Endometrial microvascular endothelial cells (primary cell): ENCODE results near the gene DMXL1. TPM values are rescaled to one million over a fixed set of nuclear protein-coding genes. Genes with fewer than 3 reads are reported as not detected.
"Not testable (repeated sequence)": the region's sequence is repeated elsewhere in the genome, so short reads cannot be mapped to it uniquely, and the experiment has no call there.

Experiments used
- in situ Hi-C: cut with HindIII; loops from 2 replicates; pipeline ENCODE4 v1.10.0; 2017; ENCODE audit warnings: low sequenced_read_pairs, low pct_unique_long_range_greater_than_20kb; ENCODE audit errors: inconsistent ontology term
- total RNA-seq: library from RNA; depleted of rRNA; stranded (reverse); fragments of >200 nt; gene quantifications from one replicate; pipeline ENCODE4 v1.2.3, GENCODE V29; 2015; ENCODE audit errors: inconsistent ontology term

The DMXL1 gene
- total RNA-seq, 1 donor from 2014 or later = 19.8 TPM

DNA sequence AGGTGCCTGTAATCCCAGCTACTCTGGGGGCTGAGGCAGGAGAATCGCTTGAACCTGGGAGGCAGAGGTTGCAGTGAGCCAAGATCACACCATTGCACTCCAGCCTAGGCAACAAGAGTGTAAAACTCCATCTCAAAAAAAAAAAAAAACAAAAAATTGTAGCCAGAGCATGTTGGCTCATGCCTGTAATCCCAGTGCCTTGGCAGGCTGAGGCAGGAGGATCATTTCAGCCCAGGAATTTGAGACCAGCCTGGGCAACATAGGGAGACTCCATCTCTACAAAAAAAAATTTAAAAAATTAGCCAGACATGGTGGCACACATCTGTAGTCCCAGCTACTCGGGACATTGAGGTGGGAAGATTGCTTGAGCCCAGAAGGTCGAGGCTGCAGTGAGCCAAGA lies 168.9 kb downstream of the DMXL1 start:
- in situ Hi-C loops = not testable (repeated sequence)

DNA sequence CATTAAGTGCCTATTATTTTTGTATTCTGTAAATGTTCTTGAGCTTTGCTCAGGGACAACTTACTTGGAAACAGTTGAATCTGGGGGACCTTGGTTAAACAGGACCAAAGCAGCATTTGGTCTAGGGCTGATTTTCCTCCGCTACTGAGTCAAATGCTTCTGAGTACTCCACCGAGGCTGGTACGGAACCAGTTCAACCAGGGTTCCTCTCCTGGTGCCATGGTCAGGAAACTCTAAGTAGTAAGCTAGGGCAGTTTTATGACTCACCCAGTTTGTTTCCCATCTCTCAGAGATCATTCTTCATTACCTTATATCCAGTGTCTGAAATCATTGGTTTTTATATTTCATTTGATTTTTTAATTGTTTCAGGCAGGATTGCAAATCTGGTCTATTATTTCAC lies 173.0 kb downstream of the DMXL1 start:
- in situ Hi-C loops = no loop called here

DNA sequence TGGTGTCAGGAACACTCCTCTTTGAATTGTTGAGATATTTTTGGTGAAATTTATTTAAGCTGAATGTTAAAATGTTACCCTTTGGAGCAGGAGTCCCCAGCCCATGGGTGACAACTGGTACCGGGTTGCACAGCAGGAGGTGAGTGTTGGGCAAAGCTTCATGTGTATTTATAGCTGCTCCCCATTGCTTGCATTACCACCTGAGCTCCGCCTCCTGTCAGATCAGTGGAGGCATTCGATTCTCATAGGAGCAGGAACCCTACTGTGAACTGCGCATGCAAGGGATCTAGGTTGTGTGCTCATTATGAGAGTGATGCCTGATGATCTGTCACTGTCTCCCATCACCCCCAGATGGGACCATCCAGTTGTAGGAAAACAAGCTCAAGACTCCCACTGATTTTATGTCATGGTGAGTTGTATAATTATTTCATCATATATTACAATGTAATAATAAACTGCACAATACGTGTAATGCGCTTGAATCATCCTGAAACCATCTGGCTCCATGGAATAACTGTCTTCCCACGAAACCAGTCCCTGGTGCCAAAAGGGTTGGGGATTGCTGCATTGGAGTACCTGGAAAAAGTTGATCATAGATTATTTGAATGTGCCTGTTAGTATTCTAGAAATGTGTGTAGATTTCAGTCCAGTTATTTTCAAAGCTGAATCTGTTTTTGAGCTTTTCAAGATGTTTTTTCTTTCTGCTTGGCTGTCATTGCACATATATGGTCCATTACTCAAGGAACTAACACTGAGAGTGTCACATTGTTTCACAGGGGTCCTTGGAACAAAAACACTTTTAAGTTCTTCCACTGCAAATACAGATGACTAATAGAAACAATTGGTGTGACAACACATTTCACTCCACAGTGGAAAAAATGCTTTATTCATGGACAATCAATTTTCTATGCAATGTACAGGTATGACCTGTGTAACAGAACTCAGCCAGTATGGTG lies 180.3 kb downstream of the DMXL1 start:
- in situ Hi-C loops = no loop called here

DNA sequence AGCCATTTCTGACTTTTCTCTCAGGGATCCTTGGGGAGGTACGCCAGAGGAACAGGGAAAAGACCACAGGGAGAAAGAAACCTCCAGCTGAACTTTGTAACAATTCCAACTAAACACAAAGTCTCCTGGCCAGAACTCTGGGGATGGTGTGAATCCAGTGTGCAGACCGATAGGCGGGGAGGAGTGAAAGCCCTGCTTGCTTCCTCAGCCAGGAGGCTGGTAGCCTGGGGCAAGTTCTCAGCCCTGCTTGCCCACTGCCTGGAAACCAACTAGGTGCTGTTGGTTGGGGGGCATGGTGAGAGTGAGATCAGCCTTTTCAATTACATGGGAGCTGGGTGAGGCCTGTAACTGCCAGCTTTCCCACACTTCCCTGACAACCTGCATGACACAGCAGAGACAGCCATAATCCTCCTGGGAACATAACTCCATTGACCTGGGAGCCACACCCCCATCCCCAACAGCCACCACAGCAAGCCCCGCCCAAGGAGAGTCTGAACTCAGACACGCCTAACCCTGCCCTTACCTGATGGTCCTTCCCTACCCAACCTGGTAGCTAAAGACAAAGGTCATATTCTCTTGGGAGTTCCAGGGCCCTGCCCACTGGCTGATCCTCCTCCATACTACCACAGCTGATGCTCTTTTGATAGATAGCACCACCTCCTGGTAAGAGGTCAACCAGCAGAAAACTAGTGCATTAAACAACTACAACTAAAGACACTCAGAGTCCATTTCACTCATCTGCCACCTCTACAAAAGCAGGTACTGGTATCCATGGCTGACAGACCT lies 184.9 kb downstream of the DMXL1 start:
- in situ Hi-C loops = no loop called here

DNA sequence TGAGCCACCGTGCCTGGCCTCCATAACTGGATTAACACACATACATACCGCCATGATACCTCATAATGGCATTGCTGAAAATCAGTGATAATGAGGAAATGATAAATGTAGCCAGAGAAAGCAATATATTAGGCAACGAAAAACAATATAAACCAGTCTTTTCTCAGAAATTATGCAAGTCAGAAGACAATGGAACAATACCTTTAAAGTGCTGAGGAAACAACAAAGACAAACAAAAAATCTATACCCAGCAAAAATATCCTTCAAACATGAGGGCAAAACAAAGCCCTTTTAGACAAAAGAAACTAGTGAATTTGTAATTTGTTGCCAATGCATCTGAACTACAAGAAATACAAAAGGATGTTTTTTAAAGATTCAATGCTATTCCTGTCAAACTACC lies 186.7 kb downstream of the DMXL1 start:
- in situ Hi-C loops = no loop called here

DNA sequence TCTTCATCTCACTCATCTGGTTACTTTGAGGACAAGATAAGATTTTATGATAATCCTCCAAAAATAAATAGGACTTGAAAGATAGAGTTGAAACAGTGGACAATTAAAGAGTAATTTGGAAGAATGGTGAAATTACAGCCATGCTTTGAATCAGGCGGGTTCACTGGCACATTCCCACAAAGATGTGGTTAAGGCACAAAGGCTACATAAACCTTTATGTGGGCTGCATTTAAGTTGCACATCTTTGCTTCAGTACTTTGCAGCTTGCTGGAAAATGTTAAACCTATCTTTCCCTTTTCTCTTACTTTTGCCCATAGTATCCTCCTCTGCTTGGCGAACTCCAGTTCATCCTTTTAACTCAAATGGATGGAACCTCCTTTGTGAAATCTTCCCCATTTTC lies 192.8 kb downstream of the DMXL1 start:
- in situ Hi-C loops = no loop called here

DNA sequence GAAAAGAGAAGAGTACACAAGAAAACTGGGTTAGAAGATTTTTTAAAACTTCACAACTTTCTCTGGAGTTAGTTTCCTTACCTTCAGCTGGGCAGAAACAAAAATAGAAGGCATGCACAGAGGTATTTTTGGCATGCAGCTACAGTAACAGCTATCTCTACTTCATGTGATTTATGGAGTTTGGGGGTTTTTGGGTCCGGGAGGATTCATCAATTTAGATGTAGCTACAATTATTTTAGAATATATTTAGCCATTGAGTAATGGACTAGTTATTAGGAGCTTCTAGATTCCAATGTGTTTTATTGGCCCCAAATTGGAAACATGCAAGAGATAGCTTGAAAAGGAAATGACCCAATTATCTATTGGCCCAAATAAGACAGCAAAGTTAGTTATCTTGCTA lies 193.3 kb downstream of the DMXL1 start:
- in situ Hi-C loops = no loop called here

DNA sequence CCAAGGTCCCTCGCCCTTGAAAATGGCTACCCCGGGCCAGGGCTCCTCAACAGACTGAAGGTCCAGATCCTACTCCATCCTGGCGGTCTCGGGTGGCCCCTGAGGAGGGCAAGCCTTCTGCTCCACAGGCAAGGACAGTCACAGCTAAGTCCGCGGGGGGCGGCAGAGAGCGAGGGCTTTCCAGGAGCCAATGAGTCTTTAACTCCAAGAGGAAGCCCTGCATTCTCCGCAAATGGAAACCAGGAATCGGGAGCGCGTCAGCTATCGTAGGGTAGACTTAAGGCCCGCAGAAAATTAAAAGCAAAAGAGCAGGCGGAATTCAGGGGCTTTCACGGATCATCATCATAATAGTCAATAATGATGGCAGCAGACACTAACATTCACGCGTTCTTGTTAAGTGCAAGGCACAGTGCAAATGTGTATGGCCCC lies 197.1 kb downstream of the DMXL1 start:
- in situ Hi-C loops = no loop called here

DNA sequence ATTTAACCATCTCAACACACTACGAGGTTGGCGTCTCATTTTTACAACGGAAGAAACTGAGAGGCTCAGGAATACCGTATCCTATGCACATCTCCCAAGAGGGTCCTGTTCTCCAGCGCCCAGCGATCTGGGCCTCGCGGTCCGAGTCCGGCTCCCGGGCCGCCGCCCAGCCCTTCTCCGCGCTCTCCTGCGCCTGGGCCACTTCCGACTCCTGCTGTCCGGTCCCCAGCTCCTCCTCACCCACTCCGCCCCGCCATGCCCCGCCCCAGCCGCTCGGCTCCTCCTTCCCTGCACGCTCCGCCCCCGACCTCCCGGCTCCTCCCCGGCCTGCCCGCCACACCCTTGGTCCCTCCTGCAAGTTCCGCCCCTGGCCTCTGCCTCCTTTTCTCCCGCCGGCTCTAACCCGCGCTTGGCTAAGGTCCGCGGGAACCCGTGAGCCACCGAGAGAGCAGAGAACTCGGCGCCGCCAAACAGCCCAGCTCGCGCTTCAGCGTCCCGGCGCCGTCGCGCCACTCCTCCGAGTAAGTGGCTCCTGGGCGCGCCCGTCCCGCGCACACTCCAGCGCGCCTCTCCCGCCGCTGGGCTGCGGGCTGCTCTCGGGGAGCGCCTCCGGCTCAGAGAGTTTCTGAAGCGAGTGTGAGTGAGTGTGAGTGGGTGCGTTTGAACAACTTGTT lies 197.6 kb downstream of the DMXL1 start:
- in situ Hi-C loops = no loop called here

DNA sequence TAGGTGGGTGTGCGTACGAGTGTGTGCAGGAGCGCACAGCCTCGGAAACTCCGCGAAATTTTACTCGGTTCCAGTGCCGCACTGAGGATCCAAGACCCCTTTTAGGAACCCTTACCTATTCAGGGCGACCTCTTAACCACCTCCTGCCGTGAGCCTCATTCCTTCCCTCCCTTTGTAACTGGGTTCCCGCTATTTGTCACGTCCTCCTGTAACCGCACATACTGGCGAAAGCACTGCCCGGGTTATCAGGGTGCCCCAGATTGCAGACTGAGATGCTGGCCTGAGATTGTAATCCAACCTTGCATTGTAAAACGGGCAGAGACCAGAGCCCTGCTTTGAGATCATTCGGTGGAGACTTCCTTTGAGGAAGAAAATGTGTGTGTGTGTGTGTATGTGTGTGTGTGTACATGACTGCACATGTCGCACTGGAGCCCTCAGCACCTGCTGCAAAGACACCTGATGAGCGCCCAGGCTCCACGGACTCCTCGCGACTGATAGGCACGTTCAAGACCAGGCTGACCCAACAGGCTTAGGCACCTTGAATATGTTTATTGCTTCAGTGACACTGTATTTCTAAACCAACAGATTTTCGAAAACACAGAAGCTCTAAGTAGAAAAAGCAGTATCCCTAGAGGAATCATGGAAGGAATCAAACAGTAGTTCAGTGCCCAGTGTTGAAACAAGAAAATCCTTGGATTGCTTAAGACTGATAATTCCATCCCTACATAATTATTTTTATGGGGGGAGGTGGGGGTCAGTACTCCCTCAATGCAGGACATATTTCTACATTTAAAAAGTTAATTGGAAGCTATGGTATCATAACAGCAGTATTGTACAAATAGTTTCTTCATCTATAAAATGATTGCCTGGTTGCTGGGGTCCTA lies 198.4 kb downstream of the DMXL1 start:
- in situ Hi-C loops = no loop called here

DNA sequence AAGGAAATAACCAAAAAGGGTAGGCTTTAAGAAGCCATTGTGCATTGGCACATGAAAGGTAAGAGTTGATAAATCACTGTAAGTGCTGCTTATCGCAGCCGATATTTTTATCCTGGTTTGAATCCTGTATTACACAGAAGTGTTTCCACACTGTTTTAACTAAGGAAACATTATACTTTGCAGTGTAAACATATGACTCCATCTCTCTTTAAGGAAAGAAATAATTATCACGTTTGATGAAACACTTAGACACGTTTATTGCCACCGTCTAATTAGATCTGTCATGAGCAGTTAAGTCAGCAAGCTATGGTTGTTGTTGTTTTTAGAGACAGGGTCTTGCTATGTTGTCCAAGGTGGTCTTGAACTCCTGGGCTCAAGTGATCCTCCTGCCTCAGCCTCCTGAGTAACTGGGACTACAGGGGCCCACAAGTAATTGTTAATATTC lies 199.3 kb downstream of the DMXL1 start:
- in situ Hi-C loops = no loop called here

DNA sequence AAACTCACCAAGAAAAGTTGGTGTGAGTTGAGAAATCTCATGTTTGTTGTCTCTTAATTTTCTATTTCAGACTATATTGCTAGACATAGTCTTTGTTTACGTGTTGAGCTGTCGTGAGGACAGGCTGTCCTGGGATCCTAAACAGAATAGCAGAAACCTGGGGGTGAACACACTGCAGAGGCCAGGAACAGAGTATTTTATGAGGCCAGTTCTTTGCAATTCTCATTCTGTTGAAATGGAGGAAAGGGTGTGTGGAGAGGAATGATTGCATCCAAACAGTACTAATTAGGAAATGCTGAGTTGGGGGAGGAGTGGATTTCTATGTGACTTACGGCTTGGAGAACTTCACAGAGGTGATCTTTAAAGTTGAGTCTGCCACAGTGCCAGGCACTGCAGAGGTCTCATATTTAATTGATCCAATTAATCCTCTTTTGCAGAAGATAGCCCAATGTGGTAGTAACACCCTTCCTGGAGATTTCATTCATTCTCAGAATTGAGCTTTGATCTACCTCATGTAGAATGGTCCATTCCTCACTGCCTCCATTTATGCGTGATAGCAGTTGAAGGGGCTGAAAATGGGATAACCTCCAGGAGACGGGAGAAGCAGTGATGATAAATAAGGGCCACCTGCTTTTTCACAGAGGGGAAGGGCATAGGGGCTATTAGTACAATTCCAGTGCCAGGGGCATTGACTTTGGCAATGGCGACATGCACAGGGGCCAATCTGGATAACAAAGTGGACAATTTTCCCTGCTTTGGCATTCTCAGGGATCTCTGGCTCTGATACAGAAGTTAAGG lies 200.3 kb downstream of the DMXL1 start:
- in situ Hi-C loops = no loop called here

DNA sequence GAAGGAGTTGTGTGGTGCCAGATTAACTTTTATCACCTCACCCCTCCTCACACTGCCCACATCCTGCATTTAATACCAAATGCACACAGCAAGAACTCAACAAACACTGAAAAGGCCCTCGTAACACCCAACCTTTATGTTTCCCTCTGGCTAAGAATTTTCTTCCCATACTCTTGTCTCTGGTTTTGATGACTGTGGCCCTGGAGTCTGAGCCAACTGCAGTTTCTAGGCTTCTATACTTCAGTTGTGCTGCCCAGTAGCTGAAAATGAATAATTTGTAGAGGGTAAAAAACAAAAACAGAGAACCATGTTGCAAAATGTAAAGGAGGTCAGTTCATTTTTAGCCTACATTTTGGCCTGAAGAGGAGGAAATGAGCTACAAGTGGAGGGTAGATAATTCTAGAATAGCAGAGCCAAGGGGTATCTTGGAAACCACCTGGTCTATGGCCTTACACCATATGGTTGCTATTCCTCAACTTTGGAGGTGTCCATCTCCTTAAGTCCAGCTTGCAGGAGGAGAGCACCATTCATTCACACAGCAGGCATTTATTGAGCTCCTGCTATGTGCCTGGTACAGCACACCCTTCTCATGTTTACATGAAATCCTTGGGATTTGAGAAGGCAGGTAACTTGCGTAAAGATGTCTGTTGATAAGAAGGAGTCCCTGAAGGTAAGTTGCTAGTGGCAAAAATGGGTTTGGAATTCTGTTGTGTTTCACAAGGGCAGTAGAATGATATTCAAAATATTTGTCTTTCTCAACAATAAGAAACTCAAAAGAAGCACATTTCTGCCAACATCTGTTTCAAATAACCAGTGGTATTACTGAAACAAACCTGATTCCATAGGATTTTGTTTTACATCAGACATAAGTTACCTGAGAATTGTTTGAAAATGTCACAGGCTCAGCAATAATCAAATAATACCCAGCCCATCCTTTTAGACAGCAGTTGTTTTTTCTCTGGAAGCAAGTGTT lies 201.2 kb downstream of the DMXL1 start:
- in situ Hi-C loops = no loop called here

DNA sequence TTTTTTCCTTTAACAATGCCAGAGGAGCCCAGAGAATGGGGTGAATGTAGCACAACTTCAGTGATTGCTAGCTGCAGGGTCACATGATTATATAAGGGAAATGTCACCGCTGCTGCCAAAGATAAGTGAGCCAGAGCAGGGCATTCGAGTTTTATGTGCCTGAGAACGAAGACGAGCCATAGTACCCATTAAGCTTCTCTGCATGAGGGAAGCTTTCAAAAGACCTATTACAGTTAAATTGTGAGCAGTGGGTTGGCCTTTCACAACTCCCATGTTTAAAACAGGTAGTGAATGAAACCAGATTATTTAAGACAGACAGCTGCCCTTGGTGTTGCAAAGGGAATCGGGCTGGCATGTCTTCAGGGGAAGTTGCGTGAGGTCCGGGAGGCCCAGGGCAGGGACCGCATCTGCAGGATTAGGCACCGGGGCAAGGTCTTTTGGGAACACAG lies 202.5 kb downstream of the DMXL1 start:
- in situ Hi-C loops = no loop called here

DNA sequence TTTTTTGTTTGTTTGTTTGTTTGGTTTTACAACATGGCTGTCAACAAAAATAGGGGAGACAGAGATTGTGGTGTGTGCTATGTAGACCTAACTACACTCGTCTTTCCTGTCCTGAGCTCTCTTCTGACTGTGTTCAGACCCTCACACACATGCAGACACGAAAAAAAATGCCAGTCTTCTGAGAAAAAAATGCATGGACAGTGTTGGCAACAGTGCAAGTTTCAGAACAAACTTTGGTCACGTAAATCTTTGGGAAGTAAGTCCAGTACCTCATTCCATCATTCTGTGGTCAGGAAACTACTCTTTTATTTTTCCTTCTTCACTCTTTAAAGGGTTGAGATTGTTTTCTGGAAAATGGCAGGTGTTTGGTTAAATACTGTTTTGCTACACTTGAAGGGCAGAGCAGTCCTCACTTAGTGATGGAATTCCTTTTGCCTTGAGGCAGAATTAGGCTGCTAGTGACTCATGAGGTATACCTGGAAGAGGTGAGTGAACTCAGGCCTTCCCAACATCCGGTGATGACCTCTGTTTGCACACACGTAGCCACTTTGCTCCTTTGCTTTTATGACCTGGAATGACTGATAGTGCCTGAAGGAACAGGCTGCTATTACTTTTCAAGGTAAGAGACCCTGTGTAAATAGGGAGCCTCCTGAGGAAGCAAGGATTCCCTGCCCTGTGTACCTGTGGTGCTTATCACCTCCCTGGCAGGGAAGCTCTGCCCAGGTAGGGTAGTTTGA lies 203.3 kb downstream of the DMXL1 start:
- in situ Hi-C loops = no loop called here

DNA sequence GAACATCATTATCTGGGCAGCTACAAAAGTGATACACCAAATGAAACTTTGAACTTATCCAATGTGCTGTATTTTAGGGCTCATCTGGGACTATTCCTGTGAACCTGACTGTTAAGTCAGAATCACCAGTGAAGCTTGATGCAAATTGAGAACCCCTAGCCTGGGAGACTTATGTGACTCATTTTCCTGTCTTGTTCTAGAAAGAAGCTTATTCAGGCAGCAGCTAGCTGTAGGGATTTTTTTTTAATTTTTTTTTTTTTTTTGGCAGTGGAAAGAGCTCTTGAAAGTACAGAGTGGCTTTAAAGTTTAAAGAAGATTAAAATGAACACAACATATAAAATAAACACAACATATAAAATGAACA lies 203.9 kb downstream of the DMXL1 start:
- in situ Hi-C loops = no loop called here
